ENCODE measurements around the gene DAND5.

DAND5 gene

DNA sequence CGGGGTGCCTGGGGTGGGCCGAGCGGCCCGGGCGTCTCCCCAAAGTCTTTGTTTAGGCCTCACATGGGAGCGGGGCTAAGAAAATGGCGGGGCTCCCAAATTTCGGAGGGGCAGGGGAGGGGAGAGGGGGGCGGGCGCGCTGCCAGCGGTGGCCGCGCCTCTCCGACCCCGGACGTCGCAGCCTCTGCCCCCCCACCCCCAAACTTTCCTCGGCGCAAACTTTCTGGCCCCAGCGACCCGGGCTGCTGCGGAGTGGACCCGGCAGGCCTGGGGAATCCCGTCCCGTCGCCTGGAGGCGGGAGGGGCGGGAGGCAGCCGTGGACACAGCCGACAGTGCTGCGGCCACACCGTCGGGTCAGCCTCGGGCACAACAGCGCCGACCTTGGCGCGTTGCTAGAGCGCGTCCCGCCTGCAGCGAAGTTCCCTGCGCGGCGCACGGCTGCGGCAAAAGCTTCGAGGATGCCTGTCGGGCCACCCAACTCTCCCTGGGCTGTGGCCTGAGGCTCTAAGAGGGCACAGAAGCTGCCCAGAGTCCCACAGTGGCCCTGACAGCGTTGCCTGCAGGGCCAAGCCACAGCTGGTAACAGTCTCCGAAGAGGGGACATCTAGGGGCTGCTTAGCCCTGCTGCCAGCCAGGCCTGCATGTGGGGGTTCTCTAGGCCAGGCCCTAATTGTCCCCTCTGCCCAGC, 27.2 kb downstream of the DAND5 start:
- peak; percentile 45 for DNase-seq (ENCODE audit: low read depth)
- TF ChIP-seq, protein P1, sequence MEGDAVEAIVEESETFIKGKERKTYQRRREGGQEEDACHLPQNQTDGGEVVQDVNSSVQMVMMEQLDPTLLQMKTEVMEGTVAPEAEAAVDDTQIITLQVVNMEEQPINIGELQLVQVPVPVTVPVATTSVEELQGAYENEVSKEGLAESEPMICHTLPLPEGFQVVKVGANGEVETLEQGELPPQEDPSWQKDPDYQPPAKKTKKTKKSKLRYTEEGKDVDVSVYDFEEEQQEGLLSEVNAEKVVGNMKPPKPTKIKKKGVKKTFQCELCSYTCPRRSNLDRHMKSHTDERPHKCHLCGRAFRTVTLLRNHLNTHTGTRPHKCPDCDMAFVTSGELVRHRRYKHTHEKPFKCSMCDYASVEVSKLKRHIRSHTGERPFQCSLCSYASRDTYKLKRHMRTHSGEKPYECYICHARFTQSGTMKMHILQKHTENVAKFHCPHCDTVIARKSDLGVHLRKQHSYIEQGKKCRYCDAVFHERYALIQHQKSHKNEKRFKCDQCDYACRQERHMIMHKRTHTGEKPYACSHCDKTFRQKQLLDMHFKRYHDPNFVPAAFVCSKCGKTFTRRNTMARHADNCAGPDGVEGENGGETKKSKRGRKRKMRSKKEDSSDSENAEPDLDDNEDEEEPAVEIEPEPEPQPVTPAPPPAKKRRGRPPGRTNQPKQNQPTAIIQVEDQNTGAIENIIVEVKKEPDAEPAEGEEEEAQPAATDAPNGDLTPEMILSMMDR (conservative IDR thresholded peaks at IDR 0.05; ENCODE audit: low read length), result peak; percentile 14; the same call in 1 of the 2 replicates
- peak overlapping the region; percentile 88 for H3K4me3 ChIP-seq (ENCODE audit: low read length)

DNA sequence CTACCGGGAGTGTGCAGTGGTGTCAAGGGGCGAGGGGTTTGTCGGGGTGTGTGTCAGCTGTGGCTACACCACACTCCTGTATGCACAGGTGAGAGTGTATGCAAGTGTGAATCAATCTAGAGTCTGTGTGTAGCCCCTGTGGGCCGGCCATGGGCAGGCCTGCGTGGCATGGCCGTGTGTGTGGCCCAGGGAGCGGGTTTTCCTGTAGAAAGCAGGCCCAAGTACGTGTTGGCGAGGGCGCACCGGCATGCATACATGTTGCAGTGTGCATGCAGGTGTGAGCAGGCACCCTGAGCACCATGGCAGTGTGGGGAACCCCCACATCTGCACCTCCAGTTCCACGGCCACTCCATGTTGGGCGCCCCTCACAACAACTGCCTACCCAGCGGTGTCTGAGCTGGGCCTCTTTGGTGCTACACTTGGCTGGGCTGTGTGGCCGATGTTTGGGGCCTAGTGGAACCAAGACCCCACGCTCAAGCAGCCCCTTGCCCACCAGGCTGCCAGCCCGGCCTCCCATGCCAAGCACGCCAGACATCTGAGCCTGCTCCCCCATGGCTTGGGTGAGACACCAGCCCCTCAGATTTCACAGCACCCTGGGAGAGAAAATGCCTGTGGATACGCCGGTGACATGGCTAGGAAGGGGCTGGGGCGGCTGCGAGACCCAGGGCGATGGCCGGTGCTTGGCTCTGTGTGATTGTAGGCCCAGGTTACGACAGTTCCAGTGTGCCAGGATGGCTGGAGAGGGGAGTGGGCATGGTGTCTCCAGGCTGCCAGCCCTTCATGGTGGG, 28.0 kb downstream of the DAND5 start:
- TF ChIP-seq, protein P1 (conservative IDR thresholded peaks at IDR 0.05; ENCODE audit: low read length), result no peak
- no peak for DNase-seq (ENCODE audit: low read depth)
- H3K4me3 ChIP-seq (ENCODE audit: low read length), result peak overlapping the region; percentile 88

DNA sequence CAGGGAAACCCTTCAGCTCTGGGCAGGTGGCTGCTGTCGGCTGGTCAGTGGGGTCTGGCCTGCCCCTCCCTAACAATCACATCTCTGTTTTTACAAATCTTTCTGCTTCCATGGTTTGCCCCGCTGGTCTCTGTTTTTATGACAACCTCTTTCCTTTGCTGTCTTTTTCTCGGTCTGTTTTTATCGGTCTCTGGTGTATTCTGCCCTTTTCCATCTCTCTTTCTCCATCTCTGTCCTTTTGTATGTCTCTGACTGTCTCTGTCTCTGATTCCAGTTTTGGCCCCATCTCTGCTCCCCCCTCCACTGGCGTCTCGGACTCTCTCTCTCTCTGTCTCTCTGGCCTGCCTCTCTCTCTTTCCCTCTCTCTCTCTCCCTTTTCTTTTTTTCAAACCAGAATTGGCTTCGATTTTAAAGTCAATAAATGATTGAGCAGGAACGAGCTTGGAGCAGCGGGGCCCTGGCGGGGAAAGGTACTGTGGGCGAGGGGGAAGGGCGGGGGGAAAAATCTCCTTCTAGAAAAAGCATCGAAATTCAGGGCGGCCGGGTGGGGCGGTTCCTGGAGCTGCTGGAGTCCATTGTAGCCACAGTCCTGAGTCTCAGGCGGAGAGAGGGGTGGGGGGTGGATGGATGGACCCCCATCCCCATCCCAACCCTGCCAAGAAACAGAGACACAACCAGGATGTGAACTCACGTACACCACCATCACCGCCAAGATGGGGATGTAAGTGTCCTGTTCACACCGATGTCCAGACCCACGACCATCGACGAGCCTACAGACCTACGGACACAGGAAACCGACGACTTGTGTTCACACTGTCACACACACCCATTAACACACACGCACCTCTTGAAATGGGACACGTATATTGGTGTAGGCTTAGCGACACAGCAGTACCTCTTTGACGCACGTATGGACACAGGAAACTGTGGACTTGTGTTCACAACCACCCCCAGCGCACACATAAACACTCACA, 28.9 kb downstream of the DAND5 start:
- TF ChIP-seq, protein P1 (conservative IDR thresholded peaks at IDR 0.05; ENCODE audit: low read length), result no peak
- DNase-seq (ENCODE audit: low read depth), result no peak
- peak overlapping the region; percentile 88 for H3K4me3 ChIP-seq (ENCODE audit: low read length)

DNA sequence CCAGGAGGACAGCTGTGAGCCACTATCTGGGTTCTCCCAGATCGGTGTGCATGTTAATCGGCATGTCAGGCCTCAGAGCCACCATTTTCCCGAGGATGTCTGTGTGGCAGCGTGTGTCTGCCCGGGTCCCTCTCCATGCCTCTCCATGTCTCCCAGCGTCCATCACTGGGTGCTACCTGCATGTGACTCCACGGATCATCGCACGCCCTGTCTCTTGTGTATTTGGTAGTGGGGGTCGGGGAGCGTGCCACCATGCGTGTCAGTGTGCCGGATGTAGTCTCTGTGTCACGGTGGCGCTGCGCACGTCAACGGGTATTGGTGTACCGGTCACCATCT, 31.8 kb downstream of the DAND5 start:
- no peak for DNase-seq (ENCODE audit: low read depth)
- peak overlapping the region; percentile 45 for H3K4me3 ChIP-seq (ENCODE audit: low read length)
- TF ChIP-seq, protein P1 (conservative IDR thresholded peaks at IDR 0.05; ENCODE audit: low read length), result no peak

DNA sequence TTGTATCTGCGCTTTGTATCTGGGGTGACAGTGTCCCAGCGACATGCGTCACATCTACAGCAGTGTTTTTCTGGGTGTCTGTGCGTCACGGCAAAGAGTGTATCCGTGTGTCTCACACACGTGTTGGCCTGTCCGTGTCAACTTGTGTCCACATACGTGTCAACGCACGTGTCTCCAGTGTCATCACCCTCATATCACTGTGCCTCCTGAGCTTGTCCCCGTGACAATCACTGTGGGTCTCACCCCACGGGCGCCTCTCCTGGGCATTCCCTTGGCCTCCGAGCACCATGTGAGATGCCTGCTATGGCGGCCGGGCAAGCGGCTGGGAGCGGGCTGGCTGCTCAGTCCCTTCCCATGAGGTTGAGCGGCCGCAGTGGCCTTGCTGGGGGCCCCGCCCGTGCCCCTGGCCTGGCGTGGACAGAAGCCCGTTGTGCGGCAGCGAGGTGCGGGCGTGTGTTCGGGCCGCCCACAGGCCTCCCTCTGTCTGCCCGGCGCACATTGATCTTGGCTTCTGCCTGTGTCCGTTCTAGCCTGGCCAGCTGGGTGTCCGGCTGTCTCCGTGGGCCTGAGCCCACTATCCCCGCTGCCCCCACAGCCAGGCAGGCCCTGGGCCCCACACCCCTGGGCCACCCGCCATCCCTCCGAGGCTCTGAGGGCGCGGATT, 32.3 kb downstream of the DAND5 start:
- H3K4me3 ChIP-seq (ENCODE audit: low read length), result peak overlapping the region; percentile 45
- TF ChIP-seq, protein P1 (conservative IDR thresholded peaks at IDR 0.05; ENCODE audit: low read length), result no peak
- peak; percentile 43 for DNase-seq (ENCODE audit: low read depth)

DNA sequence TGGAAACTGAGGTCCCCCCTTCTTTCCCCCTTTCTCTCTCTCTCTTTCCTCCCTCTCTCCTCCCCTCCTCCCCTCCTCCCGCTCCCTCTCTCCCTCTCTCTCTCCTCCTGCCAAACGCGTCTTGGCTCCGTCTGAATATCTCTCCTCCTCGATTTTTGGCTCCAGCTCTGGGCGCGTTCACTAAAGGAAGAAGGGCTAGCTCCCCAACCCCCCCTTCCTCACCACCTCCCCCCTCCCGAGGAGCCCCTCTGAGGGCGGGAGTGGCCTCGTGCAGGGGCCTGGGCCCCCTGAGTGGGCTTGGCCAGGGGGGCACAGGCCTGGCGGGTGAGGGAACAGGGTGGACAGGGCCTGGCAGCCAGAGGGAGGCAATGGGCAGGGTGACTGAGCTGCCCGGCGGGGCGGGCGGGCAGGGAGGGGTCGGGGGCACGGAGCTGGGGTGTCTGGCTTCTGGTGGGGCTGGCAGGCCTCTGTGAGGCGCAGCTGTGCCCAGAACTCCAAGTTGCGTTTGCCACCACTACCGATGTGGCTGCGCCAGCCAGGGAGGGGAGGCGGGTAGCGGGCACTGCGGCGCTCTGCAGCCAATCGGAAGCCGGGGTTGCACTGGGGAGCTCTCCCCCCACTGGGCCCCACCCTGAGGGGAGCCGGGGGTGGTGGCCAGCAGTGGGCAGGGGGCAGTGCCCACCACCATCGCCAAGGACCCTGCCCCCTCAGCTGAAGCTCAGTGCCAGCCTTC, 33.0 kb downstream of the DAND5 start:
- peak; percentile 76 for DNase-seq (ENCODE audit: low read depth)
- TF ChIP-seq, protein P1 (conservative IDR thresholded peaks at IDR 0.05; ENCODE audit: low read length), result no peak

More for the DNA sequence above, 33.0 kb downstream of the DAND5 start:
- peak overlapping the region; percentile 45 for H3K4me3 ChIP-seq (ENCODE audit: low read length)

Data from AG10803 (cell line).